ENCODE results near the gene HACD4. TPM values are rescaled to one million over a fixed set of nuclear protein-coding genes. Genes with fewer than 3 reads are reported as not detected.

The HACD4 gene
- total and polyA plus RNA-seq, 3 donors from 2014 or later: 1.9 to 2.8 (median 2.0) TPM

- TF ChIP-seq POLR2A (IDR thresholded peaks at IDR 0.05) (no peak), CTCF (IDR thresholded peaks at IDR 0.05) (no peak)
- no peaks in the 10 kb centered on the region for H3K27me3 ChIP-seq
- no peaks in the 10 kb centered on the region for H3K9me3 ChIP-seq
- DNase-seq: no peak
- no peaks in the 10 kb centered on the region for H3K4me1 ChIP-seq
- intact Hi-C loops (cut with DNase I; ENCODE audit: low total_unique reads): no loop called here
- H3K4me3 ChIP-seq: no peak overlapping the region
- 86% methylated on average over 4 of the region's 4 CpGs for WGBS, 2 donors
- H3K27ac ChIP-seq: no peak overlapping the region
- no peaks in the 10 kb centered on the region for H3K36me3 ChIP-seq (ENCODE audit: low read depth, missing control alignments)
Observed at GRCh38 chr9:21027295-21027694, 4.1 kb downstream of the HACD4 start.

- H3K27me3 ChIP-seq: no peaks in the 10 kb centered on the region
- no peak overlapping the region for H3K27ac ChIP-seq
- DNase-seq: no peak
- H3K4me3 ChIP-seq: no peak overlapping the region
- H3K9me3 ChIP-seq: no peaks in the 10 kb centered on the region
- H3K4me1 ChIP-seq: no peaks in the 10 kb centered on the region
- H3K36me3 ChIP-seq (ENCODE audit: low read depth, missing control alignments): no peaks in the 10 kb centered on the region
- intact Hi-C loops (cut with DNase I; ENCODE audit: low total_unique reads): no loop called here
- TF ChIP-seq CTCF (IDR thresholded peaks at IDR 0.05) (no peak), POLR2A (IDR thresholded peaks at IDR 0.05) (no peak)
- 89 to 94% methylated on average over 2 of the region's 2 CpGs for WGBS, 2 donors
Observed at GRCh38 chr9:21023861-21024260, 7.6 kb downstream of the HACD4 start.

- H3K4me1 ChIP-seq: no peaks in the 10 kb centered on the region
- no peak overlapping the region for H3K27ac ChIP-seq
- no peaks in the 10 kb centered on the region for H3K9me3 ChIP-seq
- H3K27me3 ChIP-seq: no peaks in the 10 kb centered on the region
- no peaks in the 10 kb centered on the region for H3K36me3 ChIP-seq (ENCODE audit: low read depth, missing control alignments)
- H3K4me3 ChIP-seq: no peak overlapping the region
- TF ChIP-seq POLR2A (IDR thresholded peaks at IDR 0.05) (no peak), CTCF (IDR thresholded peaks at IDR 0.05) (no peak)
- DNase-seq: no peak
- WGBS, 2 donors: 82 to 85% methylated on average over 2 of the region's 2 CpGs
- intact Hi-C loops (cut with DNase I; ENCODE audit: low total_unique reads): no loop called here
Observed at GRCh38 chr9:21018177-21018576, 13.3 kb downstream of the HACD4 start.

- Histone ChIP-seq H3K9me3 (no peaks in the 10 kb centered on the region), H3K36me3 (ENCODE audit: low read depth, missing control alignments) (no peaks in the 10 kb centered on the region), H3K4me3 (no peak overlapping the region), H3K27me3 (no peaks in the 10 kb centered on the region), H3K4me1 (no peaks in the 10 kb centered on the region), H3K27ac (no peak overlapping the region)
- TF ChIP-seq CTCF (IDR thresholded peaks at IDR 0.05) (no peak), POLR2A (IDR thresholded peaks at IDR 0.05) (no peak)
- no peak for DNase-seq
- intact Hi-C loops (cut with DNase I; ENCODE audit: low total_unique reads): no loop called here
- 84 to 90% methylated on average over 2 of the region's 2 CpGs for WGBS, 2 donors
Observed at GRCh38 chr9:21016701-21017491, 14.5 kb downstream of the HACD4 start.

GRCh38 chr9:21015995-21016394 lies 15.4 kb downstream of the HACD4 start:
- TF ChIP-seq POLR2A (IDR thresholded peaks at IDR 0.05) (no peak), CTCF (IDR thresholded peaks at IDR 0.05) (no peak)
- Histone ChIP-seq H3K9me3 (no peaks in the 10 kb centered on the region), H3K36me3 (ENCODE audit: low read depth, missing control alignments) (no peaks in the 10 kb centered on the region), H3K27me3 (no peaks in the 10 kb centered on the region), H3K4me3 (no peak overlapping the region), H3K27ac (no peak overlapping the region), H3K4me1 (no peaks in the 10 kb centered on the region)
- no peak for DNase-seq
- intact Hi-C loops (cut with DNase I; ENCODE audit: low total_unique reads): no loop called here
